ENCODE measurements around the gene GAS2L2.

GRCh38 chr17:35745246-35745645 lies 7.8 kb downstream of the GAS2L2 start:
- TF ChIP-seq CTCF (IDR thresholded peaks at IDR 0.05; ENCODE audit: insufficient read depth, low read depth, low read length) (no peak), EZH2 (IDR thresholded peaks at IDR 0.05; ENCODE audit: insufficient read depth, low read length) (no peak)

Measured in astrocyte (in vitro differentiated cells and primary cell).